ENCODE results near the gene ATP6V0D1.

The ATP6V0D1 gene

DNA sequence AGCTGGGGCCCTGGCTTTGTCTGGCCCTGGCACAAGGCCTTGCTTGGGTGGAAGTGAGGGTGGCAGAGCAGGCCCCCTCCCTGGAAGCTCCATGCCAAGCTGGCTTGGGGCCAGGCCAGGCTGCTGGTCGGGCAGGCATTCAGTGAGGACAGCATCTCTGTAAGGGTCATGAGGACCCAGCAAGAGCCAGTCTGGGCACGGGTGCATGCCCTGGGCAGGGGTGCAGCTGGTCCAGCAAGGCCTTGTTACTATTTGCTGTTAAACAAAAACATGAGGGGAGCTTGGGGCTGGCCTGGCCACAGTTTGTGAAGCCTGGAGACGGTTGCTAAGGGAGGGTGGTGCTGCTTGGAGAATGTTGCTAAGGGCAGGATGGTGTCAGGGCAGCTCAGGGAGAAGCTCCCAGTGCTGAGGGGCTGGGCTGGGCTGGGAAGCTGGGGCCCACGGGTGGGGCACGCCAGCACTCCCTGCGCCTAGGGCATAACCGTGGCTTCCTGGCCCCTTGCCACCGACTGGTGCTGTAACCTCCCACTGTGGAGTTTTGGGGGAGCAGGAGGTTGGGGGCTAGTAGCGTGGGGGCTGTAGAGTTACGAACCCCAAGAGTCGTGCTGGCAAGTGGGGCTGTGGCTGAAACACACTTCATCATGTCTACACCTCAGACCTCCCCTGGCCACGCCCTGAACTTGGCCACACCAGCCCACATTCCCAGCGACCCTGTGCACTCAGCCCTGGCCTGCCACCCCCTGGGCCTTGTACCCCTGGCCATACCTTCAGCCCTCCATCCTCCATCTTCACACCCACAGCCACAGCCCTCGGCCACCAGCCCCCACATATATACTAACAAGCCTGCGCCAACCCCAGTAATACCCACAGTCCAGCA, 89.3 kb downstream of the ATP6V0D1 start:
- DNase-seq: no peak

DNA sequence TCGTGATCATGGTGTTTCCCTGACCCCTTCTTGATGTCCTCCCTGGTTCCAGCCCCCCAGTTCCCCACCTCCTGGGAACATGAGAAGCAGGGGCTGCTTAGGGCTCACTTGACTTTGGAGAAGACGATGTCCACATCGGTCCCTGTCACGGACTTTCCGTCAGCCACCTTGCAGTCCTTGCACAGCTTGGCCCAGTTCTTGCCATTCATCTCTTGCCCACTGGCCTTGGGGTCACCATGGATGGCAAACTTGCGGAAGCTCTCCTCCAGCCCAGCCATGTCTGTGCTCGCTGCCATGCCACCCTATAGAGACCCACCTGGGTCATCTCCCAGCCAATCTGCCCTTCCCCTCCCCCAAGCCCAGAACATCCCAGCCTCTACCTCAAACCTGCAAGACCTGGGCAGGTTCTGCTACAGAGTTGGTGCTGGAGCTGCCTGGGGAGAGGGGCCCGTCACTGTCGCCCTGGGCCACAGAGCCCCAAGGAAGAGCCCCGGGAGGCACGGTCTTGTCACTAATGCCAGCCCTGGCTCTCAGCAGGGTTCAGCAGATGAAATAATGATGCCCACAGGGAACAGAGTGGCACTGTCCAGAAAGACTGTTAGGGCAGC, 90.0 kb downstream of the ATP6V0D1 start:
- no peak for DNase-seq

- no peak for DNase-seq
Measured at GRCh38 chr16:67389911-67390815, 90.8 kb downstream of the ATP6V0D1 start.

DNA sequence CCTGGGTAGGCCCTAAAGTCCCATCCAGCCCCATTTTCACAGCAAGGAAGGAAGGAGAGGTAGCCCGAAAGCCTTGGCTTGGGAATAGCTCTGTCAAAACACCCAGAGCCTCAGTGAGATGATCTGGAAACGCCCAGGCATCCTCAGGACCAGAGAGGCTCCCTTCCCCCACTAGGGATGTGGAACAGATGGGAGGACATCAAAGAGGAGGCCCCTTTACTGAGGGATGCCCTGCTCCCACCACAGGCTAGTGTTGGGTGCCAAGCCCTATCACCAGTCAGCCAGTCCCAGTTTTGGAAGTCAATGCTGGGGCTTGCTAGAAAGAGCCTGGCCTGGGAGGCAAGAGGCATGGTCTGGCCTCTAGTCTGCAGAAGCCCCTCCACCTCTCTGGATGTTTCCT, 92.4 kb downstream of the ATP6V0D1 start:
- no peak for DNase-seq

DNA sequence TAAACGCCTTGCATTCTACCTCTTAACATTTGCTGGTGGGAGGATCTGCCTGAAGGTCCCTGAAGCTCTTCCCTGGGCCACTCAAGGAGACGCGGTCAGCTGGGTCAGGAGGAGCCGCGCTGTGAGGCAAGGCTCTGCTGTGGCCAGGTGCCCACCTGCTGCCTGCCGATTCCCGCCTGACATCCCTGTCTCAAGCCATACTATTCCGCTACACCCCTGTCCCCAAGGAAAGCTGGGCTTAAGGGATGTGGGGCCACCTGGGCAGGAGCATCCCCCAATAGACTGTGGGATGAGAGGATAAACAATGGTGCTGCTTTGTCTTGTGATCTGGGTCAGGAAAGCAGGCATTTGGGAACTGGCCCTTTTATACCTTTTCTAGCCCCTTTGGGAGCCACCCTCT, 92.8 kb downstream of the ATP6V0D1 start:
- no peak for DNase-seq
